Left lung (tissue), 10 donors: ENCODE results near the gene SMOC1. TPM values are rescaled to one million over a fixed set of nuclear protein-coding genes. Genes with fewer than 3 reads are reported as not detected.

Source experiments
- ATAC-seq: fragments of 200-7000 bp; cut with Tn5 transposase; one replicate; pipeline ENCODE4 v1.9.1; 2020; ENCODE audit warnings: moderate library complexity
- DNase-seq, 4 donors: peaks; one replicate each; pipeline ENCODE4 v3.0.0-alpha.2; 2013 to 2020
- H3K27ac ChIP-seq, 2 donors: fragments of 200-600 bp; sonication (generic) in 1 of 2; one replicate each; pipeline versions ENCODE4 v1.5.0 to v1.8.0; 2020 to 2021
- H3K27me3 ChIP-seq, 2 donors: fragments of 200-600 bp; sonication (generic) in 1 of 2; one replicate each; pipeline versions ENCODE4 v1.5.0 to v1.8.0; 2020 to 2021
- H3K36me3 ChIP-seq, 2 donors: fragments of 200-600 bp; sonication (generic) in 1 of 2; one replicate each; pipeline versions ENCODE4 v1.5.0 to v1.8.0; 2020 to 2021
- H3K4me1 ChIP-seq, 2 donors: fragments of 200-600 bp; one replicate each; pipeline ENCODE4 v1.8.0; 2021
- H3K4me3 ChIP-seq, 2 donors: fragments of 200-600 bp; sonication (generic) in 1 of 2; one replicate each; pipeline versions ENCODE4 v1.5.0 to v1.8.0; 2020 to 2021; ENCODE audit warnings: mild to moderate bottlenecking in 1 of 2
- H3K9me3 ChIP-seq, 2 donors: fragments of 200-600 bp; sonication (generic) in 1 of 2; one replicate each; pipeline versions ENCODE4 v1.5.0 to v1.8.0; 2020 to 2021
- intact Hi-C, 2 donors: fragments of 100-400 bp; cut with DNase I; formaldehyde crosslinking; loops; one replicate each; pipeline versions ENCODE4 v1.11.2 to v1.14.2; 2022
- polyA plus RNA-seq, 6 donors: library from polyadenylated mRNA; unstranded; fragments of 120-200 nt; gene quantifications; one replicate each; pipeline ENCODE4 v1.2.1, GENCODE V29; 2013; ENCODE audit not compliant: insufficient read length in 6 of 6
- total RNA-seq, 2 donors: library from RNA; stranded (reverse); fragmentation: NEBNext Ultra II Directional; extraction: Animal tissue kit (Norgen Biotek cat#: 25700); gene quantifications; one replicate each; pipeline ENCODE4 v1.2.1, GENCODE V29; 2021
- TF ChIP-seq, protein P1 (sequence below), 2 donors: fragments of 200-600 bp; sonication (generic) in 1 of 2; IDR thresholded peaks; one replicate each; pipeline versions ENCODE4 v1.5.0 to v1.8.0; 2021; ENCODE audit warnings: antibody characterized with exemption in 2 of 2
- donor health status: DM: no; HTN: yes; CAD: no.
- donor health status: DM: no; HTN: no; CAD: no.

Gene SMOC1
- total and polyA plus RNA-seq, 8 donors, result 0.20 to 2.3 (median 1.4) TPM

- DNase-seq (no peak), ATAC-seq (no peak)
- H3K4me1 ChIP-seq, result no peaks in the 10 kb centered on the region
- no peak overlapping the region for H3K4me3 ChIP-seq
- H3K9me3 ChIP-seq, result no peaks in the 10 kb centered on the region
- H3K27ac ChIP-seq, result no peak overlapping the region
- intact Hi-C loops, result loop anchor here (5.0 to 10.0 kb wide), 2 partner anchors 212 to 215 kb away; no protein-coding TSS in a partner anchor
- H3K36me3 ChIP-seq, result no peaks in the 10 kb centered on the region
- TF ChIP-seq, protein P1, sequence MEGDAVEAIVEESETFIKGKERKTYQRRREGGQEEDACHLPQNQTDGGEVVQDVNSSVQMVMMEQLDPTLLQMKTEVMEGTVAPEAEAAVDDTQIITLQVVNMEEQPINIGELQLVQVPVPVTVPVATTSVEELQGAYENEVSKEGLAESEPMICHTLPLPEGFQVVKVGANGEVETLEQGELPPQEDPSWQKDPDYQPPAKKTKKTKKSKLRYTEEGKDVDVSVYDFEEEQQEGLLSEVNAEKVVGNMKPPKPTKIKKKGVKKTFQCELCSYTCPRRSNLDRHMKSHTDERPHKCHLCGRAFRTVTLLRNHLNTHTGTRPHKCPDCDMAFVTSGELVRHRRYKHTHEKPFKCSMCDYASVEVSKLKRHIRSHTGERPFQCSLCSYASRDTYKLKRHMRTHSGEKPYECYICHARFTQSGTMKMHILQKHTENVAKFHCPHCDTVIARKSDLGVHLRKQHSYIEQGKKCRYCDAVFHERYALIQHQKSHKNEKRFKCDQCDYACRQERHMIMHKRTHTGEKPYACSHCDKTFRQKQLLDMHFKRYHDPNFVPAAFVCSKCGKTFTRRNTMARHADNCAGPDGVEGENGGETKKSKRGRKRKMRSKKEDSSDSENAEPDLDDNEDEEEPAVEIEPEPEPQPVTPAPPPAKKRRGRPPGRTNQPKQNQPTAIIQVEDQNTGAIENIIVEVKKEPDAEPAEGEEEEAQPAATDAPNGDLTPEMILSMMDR (IDR thresholded peaks at IDR 0.05), result no peak
- peaks cover 0 to 31% of the 10 kb centered on the region in 2 donors for H3K27me3 ChIP-seq
Observed at GRCh38 chr14:70029296-70030132, 150.3 kb downstream of the SMOC1 start.

DNA sequence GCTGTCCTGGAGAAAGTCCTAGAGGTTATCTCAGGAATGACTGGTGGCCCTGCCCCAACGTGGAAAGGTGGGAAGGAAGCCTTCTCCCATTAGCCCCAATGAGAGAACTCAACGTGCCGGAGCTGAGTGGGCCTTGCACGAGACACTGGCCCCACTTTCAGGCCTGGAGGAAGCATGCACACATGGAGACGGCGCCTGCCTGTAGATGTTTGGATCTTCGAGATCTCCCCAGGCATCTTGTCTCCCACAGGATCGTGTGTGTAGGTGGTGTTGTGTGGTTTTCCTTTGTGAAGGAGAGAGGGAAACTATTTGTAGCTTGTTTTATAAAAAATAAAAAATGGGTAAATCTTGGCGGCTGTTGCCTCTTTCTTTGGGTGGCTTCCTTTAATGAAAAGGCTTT, 152.8 kb downstream of the SMOC1 start:
- no peak overlapping the region for H3K4me3 ChIP-seq
- no peak for DNase-seq
- no peak for ATAC-seq
- no peaks in the 10 kb centered on the region for H3K36me3 ChIP-seq
- H3K27ac ChIP-seq, result no peak overlapping the region
- H3K4me1 ChIP-seq, result no peaks in the 10 kb centered on the region
- no peaks in the 10 kb centered on the region for H3K9me3 ChIP-seq
- peaks cover 0 to 36% of the 10 kb centered on the region in 2 donors for H3K27me3 ChIP-seq
- intact Hi-C loops, result no loop called here
- TF ChIP-seq, protein P1 (IDR thresholded peaks at IDR 0.05), result no peak

DNA sequence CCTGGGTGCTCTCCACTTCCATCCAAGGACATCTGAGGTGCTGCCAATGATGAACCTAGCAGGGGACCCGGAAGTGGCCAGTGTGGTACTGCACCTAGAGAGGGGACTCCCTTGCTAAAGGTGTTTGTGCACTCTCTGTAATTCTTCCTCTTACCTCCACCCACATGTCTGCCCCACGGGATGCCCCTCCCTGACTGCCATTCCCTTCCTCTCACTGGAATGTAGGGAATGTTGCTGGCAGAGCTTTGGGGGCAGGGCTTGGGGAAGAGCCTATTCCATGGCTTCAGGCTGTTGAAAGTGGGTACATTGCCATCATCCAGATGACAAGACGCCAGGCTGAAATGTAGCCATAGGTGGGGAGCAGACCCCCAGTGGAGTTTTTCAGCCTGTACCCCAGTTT, 153.2 kb downstream of the SMOC1 start:
- TF ChIP-seq, protein P1 (IDR thresholded peaks at IDR 0.05), result no peak
- intact Hi-C loops, result no loop called here
- ATAC-seq, result no peak

GRCh38 chr14:70033116-70033515, 153.9 kb downstream of the SMOC1 start:
- intact Hi-C loops, result no loop called here
- Histone ChIP-seq H3K4me1 (no peaks in the 10 kb centered on the region), H3K27me3 (peaks cover 0 to 35% of the 10 kb centered on the region in 2 donors), H3K9me3 (no peaks in the 10 kb centered on the region), H3K4me3 (no peak overlapping the region), H3K27ac (no peak overlapping the region), H3K36me3 (no peaks in the 10 kb centered on the region)
- DNase-seq, result no peak
- TF ChIP-seq, protein P1 (IDR thresholded peaks at IDR 0.05), result no peak
- ATAC-seq, result no peak

More for the DNA sequence above, 153.2 kb downstream of the SMOC1 start:
- Histone ChIP-seq H3K27ac (no peak overlapping the region), H3K27me3 (peaks cover 0 to 36% of the 10 kb centered on the region in 2 donors), H3K9me3 (no peaks in the 10 kb centered on the region), H3K4me1 (no peaks in the 10 kb centered on the region), H3K4me3 (no peak overlapping the region), H3K36me3 (no peaks in the 10 kb centered on the region)
- DNase-seq, result no peak

- DNase-seq, result no peak
- ATAC-seq, result no peak
- Histone ChIP-seq H3K9me3 (no peaks in the 10 kb centered on the region), H3K36me3 (no peaks in the 10 kb centered on the region), H3K4me3 (no peak overlapping the region), H3K27ac (no peak overlapping the region), H3K4me1 (no peaks in the 10 kb centered on the region), H3K27me3 (peaks cover 0 to 35% of the 10 kb centered on the region in 2 donors)
- intact Hi-C loops, result no loop called here
- TF ChIP-seq, protein P1 (IDR thresholded peaks at IDR 0.05), result no peak
Observed at GRCh38 chr14:70033561-70033960, 154.3 kb downstream of the SMOC1 start.
